Measurements from ENCODE around the gene KDSR. TPM values are rescaled to one million over a fixed set of nuclear protein-coding genes. Genes with fewer than 3 reads are reported as not detected.

Gene KDSR
- total RNA-seq, 4 donors from 2014 or later: 32.3 to 56.7 (median 42.6) TPM

GRCh38 chr18:63313396-63313917 lies 53.5 kb downstream of the KDSR start:
- no peak for TF ChIP-seq CTCF (IDR thresholded peaks at IDR 0.05)
- ATAC-seq (ENCODE audit: low FRiP score) (no peak), DNase-seq (ENCODE audit: low spot score) (no peak)

- DNase-seq (ENCODE audit: low spot score) (no peak), ATAC-seq (ENCODE audit: low FRiP score) (no peak)
- no peak for TF ChIP-seq CTCF (IDR thresholded peaks at IDR 0.05)
Measured at GRCh38 chr18:63312737-63313395, 54.1 kb downstream of the KDSR start.

GRCh38 chr18:63312019-63312409 lies 55.0 kb downstream of the KDSR start:
- no peak for ATAC-seq (ENCODE audit: low FRiP score)

GRCh38 chr18:63311118-63312018 lies 55.6 kb downstream of the KDSR start:
- no peak for ATAC-seq (ENCODE audit: low FRiP score)
- DNase-seq (ENCODE audit: low spot score): no peak
- no peak for TF ChIP-seq CTCF (IDR thresholded peaks at IDR 0.05)

More at GRCh38 chr18:63312019-63312409, 55.0 kb downstream of the KDSR start:
- DNase-seq (ENCODE audit: low spot score): no peak
- no peak for TF ChIP-seq CTCF (IDR thresholded peaks at IDR 0.05)

- ATAC-seq (ENCODE audit: low FRiP score): no peak
- no peak for TF ChIP-seq CTCF (IDR thresholded peaks at IDR 0.05)
- no peak for DNase-seq (ENCODE audit: low spot score)
Measured at GRCh38 chr18:63309422-63309821, 57.6 kb downstream of the KDSR start.

- no peak for ATAC-seq (ENCODE audit: low FRiP score)
- no peak for TF ChIP-seq CTCF (IDR thresholded peaks at IDR 0.05)
- DNase-seq (ENCODE audit: low spot score): no peak
Measured at GRCh38 chr18:63307551-63308200, 59.3 kb downstream of the KDSR start.

Measured in omental fat pad (tissue), 4 donors.